HepG2 (cell line): ENCODE results near the gene SCN8A. TPM values are rescaled to one million over a fixed set of nuclear protein-coding genes. Genes with fewer than 3 reads are reported as not detected.

Source experiments
- CERS6 ChIP-seq: sonication (generic); formaldehyde crosslinking; IDR thresholded peaks from 2 replicates; pipeline ENCODE4 v1.5.0; 2020; ENCODE audit warnings: missing genetic modification reagents
- GABPB1 ChIP-seq: IDR thresholded peaks from 2 replicates; pipeline ENCODE4 v1.6.1; 2016; ENCODE audit warnings: mild to moderate bottlenecking, missing genetic modification reagents, moderate library complexity, missing compliant biosample characterization
- HIVEP1 ChIP-seq: sonication (generic); formaldehyde crosslinking; IDR thresholded peaks from 2 replicates; pipeline ENCODE4 v1.4.0; 2020; ENCODE audit warnings: mild to moderate bottlenecking, missing genetic modification reagents
- HNRNPL ChIP-seq: fragments of 200-400 bp; formaldehyde crosslinking; IDR thresholded peaks from 2 replicates; pipeline ENCODE4 v1.6.1; 2017; ENCODE audit warnings: mild to moderate bottlenecking, low read depth, low read length
- MYC ChIP-seq: sonication (generic); formaldehyde crosslinking; IDR thresholded peaks from 2 replicates; pipeline ENCODE4 v1.9.0; 2021; ENCODE audit warnings: missing genetic modification reagents, borderline replicate concordance
- NCOA2 ChIP-seq: sonication (generic); formaldehyde crosslinking; IDR thresholded peaks from 2 replicates; pipeline ENCODE4 v1.8.0; 2022; ENCODE audit warnings: inconsistent platforms
- RNF2 ChIP-seq: fragments of 450-650 bp; conservative IDR thresholded peaks from 2 replicates; pipeline ENCODE4 v1.6.1; 2016; ENCODE audit warnings: low read depth
- ZBTB44 ChIP-seq: sonication (generic); formaldehyde crosslinking; IDR thresholded peaks from 2 replicates; pipeline ENCODE4 v1.4.0; 2020; ENCODE audit warnings: missing genetic modification reagents
- ZFY ChIP-seq: sonication (generic); formaldehyde crosslinking; IDR thresholded peaks from 2 replicates; pipeline ENCODE4 v1.4.0; 2020; ENCODE audit warnings: missing genetic modification reagents
- ZNF263 ChIP-seq: sonication (generic); formaldehyde crosslinking; IDR thresholded peaks from 2 replicates; pipeline ENCODE4 v1.4.0; 2020; ENCODE audit warnings: missing genetic modification reagents
- ZNF687 ChIP-seq: sonication (generic); formaldehyde crosslinking; IDR thresholded peaks from 2 replicates; pipeline ENCODE4 v1.5.1; 2020; ENCODE audit warnings: mild to moderate bottlenecking, missing genetic modification reagents, moderate library complexity
- polyA plus RNA-seq, 8 experiments: library from polyadenylated mRNA; depleted of rRNA in 3 of 8; stranded (reverse) in 7 of 8; unstranded in 1 of 8; fragments of >200 nt; fragmentation: Illumina TruSeq in 4 of 8; extraction: Trizol in 4 of 8; gene quantifications; 2 replicates each; pipeline versions ENCODE4 v1.2.1 to v1.2.3, GENCODE V29; 2011 to 2016; ENCODE audit warnings: low read depth in 4 of 8, missing spikeins in 1 of 8, mixed read lengths in 1 of 8; ENCODE audit not compliant: insufficient read depth in 1 of 8
- total RNA-seq, 5 experiments: library from RNA; depleted of rRNA; stranded (reverse); fragments of >200 nt; fragmentation: Illumina TruSeq; extraction: Trizol; gene quantifications; 2 replicates each; pipeline ENCODE4 v1.2.3, GENCODE V29; 2016; ENCODE audit warnings: low read depth in 1 of 5
- TF ChIP-seq, protein P1 (sequence below), 2 experiments: fragments of 450-650 bp in 1 of 2; sonication (generic) in 1 of 2; formaldehyde crosslinking in 1 of 2; IDR thresholded peaks; 2 replicates each; pipeline versions ENCODE4 v1.6.1 to v1.8.0; 2016 to 2022; ENCODE audit warnings: antibody characterized with exemption in 1 of 2, mild to moderate bottlenecking in 1 of 2, missing genetic modification reagents in 1 of 2

The SCN8A gene
- total and polyA plus RNA-seq, 2 of the 13 experiments (the other 11 are each of a cell fraction or from before 2014, with no cell fraction given): 0.57 to 1.4 TPM

DNA sequence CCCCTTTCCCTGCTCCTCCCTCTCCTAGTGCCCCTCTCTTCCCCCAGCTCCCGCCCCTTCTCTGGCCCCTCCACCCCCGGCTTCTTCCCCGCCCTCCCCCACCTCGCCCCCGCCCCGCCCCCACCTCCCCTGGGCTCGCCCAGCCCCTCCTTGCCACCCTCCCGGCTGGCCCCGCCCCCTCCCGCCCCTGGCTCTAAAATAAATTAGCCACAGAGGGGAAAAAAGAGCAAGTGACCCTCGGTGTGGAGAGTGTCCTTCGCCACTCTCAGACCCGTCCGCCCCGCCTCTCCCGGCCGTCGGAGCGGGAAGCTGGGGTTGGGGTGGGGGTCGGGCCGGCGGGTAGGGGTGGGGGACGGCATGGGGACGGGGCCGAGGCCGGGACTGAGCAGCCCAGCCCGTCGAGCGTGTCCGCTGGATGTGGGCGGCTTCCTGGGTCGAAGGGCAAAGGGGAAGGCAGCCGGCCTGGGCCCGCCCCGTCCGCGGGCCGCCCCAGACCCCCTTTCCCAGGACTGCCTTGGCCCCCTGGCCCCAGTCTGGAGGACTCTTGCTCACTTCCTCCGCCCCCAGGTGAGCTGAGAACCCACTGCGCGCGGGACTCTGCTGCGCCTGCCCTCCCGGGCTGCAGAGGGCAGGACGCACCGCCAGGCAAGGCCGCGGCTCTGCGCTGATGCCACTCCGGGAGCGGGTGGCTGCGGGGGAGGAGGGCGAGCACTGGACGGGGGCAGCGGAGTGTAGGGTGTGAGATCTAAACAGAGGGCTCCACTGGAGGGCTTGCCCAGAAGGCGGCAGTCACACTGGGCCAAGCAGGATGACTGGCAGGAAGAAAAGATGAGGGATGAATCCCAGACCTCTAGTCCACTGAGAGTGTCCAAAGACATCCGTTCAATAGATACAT, 258.1 kb downstream of the SCN8A start (continued):
- TF ChIP-seq, protein P1, sequence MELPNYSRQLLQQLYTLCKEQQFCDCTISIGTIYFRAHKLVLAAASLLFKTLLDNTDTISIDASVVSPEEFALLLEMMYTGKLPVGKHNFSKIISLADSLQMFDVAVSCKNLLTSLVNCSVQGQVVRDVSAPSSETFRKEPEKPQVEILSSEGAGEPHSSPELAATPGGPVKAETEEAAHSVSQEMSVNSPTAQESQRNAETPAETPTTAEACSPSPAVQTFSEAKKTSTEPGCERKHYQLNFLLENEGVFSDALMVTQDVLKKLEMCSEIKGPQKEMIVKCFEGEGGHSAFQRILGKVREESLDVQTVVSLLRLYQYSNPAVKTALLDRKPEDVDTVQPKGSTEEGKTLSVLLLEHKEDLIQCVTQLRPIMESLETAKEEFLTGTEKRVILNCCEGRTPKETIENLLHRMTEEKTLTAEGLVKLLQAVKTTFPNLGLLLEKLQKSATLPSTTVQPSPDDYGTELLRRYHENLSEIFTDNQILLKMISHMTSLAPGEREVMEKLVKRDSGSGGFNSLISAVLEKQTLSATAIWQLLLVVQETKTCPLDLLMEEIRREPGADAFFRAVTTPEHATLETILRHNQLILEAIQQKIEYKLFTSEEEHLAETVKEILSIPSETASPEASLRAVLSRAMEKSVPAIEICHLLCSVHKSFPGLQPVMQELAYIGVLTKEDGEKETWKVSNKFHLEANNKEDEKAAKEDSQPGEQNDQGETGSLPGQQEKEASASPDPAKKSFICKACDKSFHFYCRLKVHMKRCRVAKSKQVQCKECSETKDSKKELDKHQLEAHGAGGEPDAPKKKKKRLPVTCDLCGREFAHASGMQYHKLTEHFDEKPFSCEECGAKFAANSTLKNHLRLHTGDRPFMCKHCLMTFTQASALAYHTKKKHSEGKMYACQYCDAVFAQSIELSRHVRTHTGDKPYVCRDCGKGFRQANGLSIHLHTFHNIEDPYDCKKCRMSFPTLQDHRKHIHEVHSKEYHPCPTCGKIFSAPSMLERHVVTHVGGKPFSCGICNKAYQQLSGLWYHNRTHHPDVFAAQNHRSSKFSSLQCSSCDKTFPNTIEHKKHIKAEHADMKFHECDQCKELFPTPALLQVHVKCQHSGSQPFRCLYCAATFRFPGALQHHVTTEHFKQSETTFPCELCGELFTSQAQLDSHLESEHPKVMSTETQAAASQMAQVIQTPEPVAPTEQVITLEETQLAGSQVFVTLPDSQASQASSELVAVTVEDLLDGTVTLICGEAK (IDR thresholded peaks at IDR 0.05): no peak
- TF ChIP-seq, protein P1 (CRISPR knock-in tag; IDR thresholded peaks at IDR 0.05): no peak
- TF ChIP-seq ZFY (CRISPR knock-in tag) (peak; percentile 14; the same call in 1 of the 2 replicates), RNF2 (no peak), GABPB1 (CRISPR knock-in tag) (peak; percentile 55; the same call in 1 of the 2 replicates), CERS6 (CRISPR knock-in tag) (no peak), MYC (CRISPR knock-in tag) (no peak), ZBTB44 (CRISPR knock-in tag) (no peak), ZNF687 (CRISPR knock-in tag) (peak; percentile 42; the same call in 1 of the 2 replicates), HNRNPL (0 out of 2 replicates have a peak, but pooled peaks have one; percentile 44), NCOA2 (CRISPR knock-in tag) (no peak), ZNF263 (CRISPR knock-in tag) (peak; percentile 64), HIVEP1 (CRISPR knock-in tag) (no peak)
